Activated CD4-positive, alpha-beta T cell treated with anti-CD3 and anti-CD28 coated beads for 4 hours (primary cell): ENCODE measurements around the gene TNF.

ENCODE experiments used
- DNase-seq, 2 donors: peaks; one replicate each; pipeline ENCODE4 v3.0.0-alpha.2; 2020

The TNF gene

DNA sequence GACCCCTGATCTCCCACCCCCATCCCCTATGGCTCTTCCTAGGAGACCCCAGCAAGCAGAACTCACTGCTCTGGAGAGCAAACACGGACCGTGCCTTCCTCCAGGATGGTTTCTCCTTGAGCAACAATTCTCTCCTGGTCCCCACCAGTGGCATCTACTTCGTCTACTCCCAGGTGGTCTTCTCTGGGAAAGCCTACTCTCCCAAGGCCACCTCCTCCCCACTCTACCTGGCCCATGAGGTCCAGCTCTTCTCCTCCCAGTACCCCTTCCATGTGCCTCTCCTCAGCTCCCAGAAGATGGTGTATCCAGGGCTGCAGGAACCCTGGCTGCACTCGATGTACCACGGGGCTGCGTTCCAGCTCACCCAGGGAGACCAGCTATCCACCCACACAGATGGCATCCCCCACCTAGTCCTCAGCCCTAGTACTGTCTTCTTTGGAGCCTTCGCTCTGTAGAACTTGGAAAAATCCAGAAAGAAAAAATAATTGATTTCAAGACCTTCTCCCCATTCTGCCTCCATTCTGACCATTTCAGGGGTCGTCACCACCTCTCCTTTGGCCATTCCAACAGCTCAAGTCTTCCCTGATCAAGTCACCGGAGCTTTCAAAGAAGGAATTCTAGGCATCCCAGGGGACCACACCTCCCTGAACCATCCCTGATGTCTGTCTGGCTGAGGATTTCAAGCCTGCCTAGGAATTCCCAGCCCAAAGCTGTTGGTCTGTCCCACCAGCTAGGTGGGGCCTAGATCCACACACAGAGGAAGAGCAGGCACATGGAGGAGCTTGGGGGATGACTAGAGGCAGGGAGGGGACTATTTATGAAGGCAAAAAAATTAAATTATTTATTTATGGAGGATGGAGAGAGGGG lies 1.9 kb upstream of the TNF start:
- no peak for DNase-seq

- peak in 1 of 2 donors; percentile 43 for DNase-seq
These were observed 981 bp upstream of the TNF start for GRCh38 chr6:31574106-31575061.

DNA sequence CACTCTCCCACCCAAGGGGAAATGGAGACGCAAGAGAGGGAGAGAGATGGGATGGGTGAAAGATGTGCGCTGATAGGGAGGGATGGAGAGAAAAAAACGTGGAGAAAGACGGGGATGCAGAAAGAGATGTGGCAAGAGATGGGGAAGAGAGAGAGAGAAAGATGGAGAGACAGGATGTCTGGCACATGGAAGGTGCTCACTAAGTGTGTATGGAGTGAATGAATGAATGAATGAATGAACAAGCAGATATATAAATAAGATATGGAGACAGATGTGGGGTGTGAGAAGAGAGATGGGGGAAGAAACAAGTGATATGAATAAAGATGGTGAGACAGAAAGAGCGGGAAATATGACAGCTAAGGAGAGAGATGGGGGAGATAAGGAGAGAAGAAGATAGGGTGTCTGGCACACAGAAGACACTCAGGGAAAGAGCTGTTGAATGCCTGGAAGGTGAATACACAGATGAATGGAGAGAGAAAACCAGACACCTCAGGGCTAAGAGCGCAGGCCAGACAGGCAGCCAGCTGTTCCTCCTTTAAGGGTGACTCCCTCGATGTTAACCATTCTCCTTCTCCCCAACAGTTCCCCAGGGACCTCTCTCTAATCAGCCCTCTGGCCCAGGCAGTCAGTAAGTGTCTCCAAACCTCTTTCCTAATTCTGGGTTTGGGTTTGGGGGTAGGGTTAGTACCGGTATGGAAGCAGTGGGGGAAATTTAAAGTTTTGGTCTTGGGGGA lies 754 bp downstream of the TNF start:
- no peak for DNase-seq

- DNase-seq: peak; percentile 36 to 55
These were observed 1.7 kb downstream of the TNF start for GRCh38 chr6:31576897-31577578.

- DNase-seq: no peak
These were observed 2.2 kb downstream of the TNF start for GRCh38 chr6:31577579-31577966.

DNA sequence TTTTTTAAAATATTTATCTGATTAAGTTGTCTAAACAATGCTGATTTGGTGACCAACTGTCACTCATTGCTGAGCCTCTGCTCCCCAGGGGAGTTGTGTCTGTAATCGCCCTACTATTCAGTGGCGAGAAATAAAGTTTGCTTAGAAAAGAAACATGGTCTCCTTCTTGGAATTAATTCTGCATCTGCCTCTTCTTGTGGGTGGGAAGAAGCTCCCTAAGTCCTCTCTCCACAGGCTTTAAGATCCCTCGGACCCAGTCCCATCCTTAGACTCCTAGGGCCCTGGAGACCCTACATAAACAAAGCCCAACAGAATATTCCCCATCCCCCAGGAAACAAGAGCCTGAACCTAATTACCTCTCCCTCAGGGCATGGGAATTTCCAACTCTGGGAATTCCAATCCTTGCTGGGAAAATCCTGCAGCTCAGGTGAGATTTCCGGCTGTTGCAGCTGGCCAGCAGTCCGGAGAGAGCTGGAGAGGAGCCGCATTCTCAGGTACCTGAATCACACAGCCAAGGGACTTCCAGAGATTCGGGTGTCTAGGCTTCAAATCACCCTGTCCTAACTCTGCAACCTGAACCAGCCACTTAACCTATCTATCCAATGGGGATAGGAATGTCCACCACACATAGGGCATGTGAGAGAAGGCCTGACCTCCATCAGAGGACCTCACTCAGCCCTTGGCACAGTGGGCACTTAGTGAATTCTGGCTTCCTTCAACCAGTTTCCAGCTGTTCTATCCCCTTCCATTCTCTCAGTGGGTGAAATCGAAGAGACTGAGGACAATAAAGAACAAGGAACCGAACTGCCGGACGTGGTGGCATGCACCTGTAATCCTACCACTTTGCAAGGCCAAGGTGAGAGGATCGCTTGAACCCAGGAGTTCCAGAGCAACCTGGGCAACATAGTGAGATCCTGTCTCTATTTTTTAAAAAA lies 3.1 kb downstream of the TNF start:
- DNase-seq: peak in 1 of 2 donors; percentile 45

- DNase-seq: peak in 1 of 2 donors; percentile 44
These were observed 3.7 kb downstream of the TNF start for GRCh38 chr6:31579119-31579505.

GRCh38 chr6:31579546-31580437 lies 4.4 kb downstream of the TNF start:
- peak in 1 of 2 donors; percentile 53 for DNase-seq

DNA sequence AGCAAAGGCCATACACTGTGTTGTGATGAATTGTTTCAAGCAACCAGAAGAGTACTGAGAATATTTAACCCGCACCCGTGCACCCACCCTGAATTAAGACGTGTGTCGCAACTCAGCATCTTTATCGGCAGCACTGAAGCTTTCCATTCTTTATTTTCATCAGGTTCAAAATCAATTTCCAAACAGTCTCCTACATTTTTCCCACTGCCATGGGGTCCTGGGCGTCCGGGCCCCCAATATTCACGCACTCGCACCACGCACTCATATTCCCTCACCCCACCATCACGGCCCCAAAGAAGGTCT lies 5.0 kb downstream of the TNF start:
- peak in 1 of 2 donors; percentile 30 for DNase-seq

DNA sequence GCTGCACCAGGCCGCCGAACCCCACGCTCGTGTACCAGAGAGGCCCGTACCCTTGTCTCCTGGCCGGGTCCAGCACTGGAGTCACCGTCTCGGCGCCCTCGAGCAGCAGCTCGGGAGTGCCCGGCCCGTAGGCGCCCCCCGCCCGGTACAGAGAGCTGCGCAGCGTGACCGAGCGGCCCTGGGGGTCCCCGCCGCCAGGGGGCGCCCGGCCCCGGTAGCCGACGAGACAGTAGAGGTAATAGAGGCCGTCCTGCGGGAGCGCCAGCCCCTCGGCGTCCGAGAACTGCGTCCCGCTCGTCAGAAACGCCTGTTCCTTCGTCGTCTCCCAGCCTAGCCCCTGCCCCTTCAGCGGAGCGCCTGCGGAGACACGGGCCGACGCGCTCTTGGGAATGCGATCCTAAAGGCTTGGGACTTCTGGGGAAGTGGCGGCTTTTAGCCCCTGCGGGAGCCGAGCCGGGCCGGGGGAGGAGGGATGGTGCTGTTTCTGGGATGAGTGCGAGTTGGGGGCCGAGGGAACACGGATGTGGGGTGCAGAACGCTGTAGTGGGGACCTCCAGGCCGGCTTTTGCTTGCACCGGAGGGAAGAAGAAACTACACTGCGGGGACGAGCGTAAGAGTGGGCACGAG lies 5.6 kb downstream of the TNF start:
- DNase-seq: peak; percentile 86 to 89

- DNase-seq: no peak
These were observed 6.3 kb downstream of the TNF start for GRCh38 chr6:31581434-31582229.

DNA sequence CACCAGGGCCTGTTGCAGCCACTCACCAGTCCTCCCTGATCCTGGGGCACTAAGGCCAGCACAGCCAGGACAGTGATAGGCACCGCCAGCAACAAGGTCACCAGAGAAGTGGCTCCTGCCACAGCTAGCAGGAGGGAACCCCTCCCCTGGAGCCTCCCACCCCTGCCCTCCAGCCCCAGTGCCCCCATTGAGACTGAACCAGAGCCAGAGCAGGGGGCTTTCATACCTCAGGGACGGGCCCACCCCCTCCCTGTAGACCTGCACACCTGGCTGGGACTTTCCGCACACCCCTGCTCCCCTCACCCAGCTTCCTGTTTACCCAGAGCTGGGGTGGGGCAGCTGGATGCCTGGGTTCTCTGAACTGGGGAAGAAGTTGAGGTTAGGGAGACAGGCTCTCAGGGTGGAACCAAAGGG lies 6.9 kb downstream of the TNF start, which contains the start of gene LTB:
LTB (minus strand) TSS at position 195 of the 414 bp plus-strand sequence; CDS start at position 188, 7 bp downstream.
- DNase-seq: peak; percentile 64 to 74

DNA sequence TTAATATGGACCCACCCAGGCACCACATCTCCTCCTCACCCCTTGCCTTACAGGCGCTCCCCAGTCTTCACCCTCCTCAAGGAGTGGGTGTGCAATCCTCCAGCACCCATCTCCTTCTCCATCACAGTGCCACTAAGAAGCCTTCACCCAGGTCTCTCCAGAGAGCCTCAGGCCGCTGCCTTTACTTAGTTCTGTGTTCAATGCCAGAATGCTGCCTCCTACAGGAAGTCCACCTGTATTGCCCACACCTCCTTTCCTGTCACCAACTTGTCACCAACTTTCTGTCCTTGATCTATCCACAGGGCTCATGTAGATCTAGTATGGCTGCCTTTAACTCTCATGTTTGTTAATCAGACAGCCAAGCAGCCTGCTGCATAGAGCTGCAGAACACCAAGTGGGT lies 10.1 kb downstream of the TNF start:
- peak; percentile 35 to 47 for DNase-seq

- DNase-seq: no peak
These were observed 10.6 kb downstream of the TNF start, which contains the start of gene LST1 for GRCh38 chr6:31586008-31586407. Gene LST1 (plus strand): TSS chr6:31586277. CDS start chr6:31587300, 1,023 bp downstream.

DNA sequence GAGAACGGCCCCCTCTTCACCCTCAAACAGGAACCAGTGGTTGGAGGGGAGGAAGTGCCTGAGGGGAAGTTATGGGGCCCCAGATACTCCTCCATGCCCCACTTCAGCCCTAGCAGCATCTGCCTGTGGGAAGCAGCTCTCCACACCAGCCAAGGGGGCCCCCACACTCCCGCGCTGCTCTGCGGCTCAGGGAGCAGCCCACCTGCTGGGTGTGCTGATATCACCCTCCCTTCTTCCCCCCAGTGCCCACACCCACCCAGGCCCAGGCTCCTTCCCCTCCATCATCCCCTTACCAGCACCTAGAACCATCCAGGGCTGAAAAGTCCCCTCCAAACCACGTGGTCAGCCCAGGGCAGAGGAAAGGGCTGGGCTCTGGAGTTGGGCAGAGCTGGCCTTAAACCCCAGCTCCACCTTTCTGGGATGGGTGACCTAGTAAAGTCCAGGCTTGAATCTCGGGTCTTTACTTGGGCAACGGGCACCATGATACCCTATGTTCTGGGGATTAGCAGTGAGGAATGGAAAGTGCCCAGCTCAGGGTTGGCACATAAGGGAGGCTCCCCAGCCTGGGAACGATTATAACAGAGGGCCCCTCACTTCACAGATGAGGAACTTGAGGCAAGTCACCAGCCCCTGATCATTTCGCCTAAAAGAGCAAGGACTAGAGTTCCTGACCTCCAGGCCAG lies 11.4 kb downstream of the TNF start:
- no peak for DNase-seq

DNA sequence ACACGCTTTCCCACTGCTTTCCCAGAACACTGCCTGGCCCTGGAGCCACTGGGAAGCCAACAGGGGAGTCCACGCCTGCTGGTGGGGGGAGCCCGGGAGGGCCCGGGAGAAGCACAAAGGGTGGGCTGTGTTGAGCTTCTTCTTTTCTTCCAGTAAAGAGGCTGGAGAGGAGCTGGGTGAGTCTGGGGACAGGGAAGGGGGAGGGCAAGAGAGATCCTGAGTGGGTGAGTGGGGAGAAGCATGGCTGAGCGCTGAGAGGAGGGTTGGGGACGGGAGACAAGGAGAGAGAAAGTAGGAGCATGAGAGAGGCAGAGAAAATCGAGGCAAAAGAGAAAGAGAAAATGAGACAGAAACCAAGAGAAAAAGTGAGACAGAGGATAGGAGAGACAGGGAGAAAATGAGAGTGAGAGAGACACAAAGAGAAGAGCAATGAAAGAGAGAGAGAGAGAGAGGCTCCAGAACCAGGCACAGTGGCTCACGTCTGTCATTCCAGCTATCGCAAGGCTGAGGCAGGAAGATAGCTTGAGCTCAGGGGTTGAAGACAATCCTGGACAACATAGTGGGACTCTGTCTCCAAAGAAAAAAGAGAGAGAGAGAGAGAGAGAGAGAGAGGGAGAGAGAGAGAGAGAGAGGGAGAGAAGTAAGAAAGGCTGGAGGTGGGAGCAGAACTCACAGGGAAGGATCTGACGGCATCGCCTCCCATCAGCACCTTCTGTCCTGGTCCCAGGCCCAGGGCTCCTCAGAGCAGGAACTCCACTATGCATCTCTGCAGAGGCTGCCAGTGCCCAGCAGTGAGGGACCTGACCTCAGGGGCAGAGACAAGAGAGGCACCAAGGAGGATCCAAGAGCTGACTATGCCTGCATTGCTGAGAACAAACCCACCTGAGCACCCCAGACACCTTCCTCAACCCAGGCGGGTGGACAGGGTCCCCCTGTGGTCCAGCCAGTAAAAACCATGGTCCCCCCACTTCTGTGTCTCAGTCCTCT lies 12.7 kb downstream of the TNF start:
- DNase-seq: no peak
